MM.1S (cell line): ENCODE results near the gene RPL7A.

Experiments
- DNase-seq: peaks from one replicate; pipeline ENCODE4 v3.0.0-alpha.2; 2015
- H2AFZ ChIP-seq: fragments of 300-600 bp; sonication (generic); 2 replicates; pipeline ENCODE4 v1.6.0; 2016; ENCODE audit warnings: antibody characterized with exemption, low read length
- H3F3A ChIP-seq: fragments of 300-600 bp; sonication (generic); 2 replicates; pipeline ENCODE4 v1.6.1; 2016; ENCODE audit warnings: mild to moderate bottlenecking, antibody characterized with exemption, low read length, moderate library complexity, mixed read lengths; ENCODE audit not compliant: insufficient read depth
- H3K27ac ChIP-seq: fragments of 300-600 bp; sonication (generic); 2 replicates; pipeline ENCODE4 v1.5.1; 2016; ENCODE audit warnings: mild to moderate bottlenecking, low read length
- H3K27me3 ChIP-seq: fragments of 300-600 bp; sonication (generic); replicated peaks from 2 replicates; pipeline ENCODE4 v1.6.0; 2016; ENCODE audit warnings: low read length; ENCODE audit not compliant: insufficient read depth
- H3K36me3 ChIP-seq: fragments of 300-600 bp; sonication (generic); replicated peaks from 2 replicates; pipeline ENCODE4 v1.6.1; 2016; ENCODE audit warnings: mild to moderate bottlenecking, low read length, mixed read lengths; ENCODE audit not compliant: insufficient read depth
- H3K4me1 ChIP-seq: fragments of 300-600 bp; sonication (generic); 2 replicates; pipeline ENCODE4 v1.6.1; 2016; ENCODE audit warnings: low read length, mixed read lengths
- H3K4me2 ChIP-seq: fragments of 300-600 bp; sonication (generic); 2 replicates; pipeline ENCODE4 v1.6.0; 2016; ENCODE audit warnings: low read depth, low read length
- H3K4me3 ChIP-seq: fragments of 300-600 bp; sonication (generic); 2 replicates; pipeline ENCODE4 v1.5.1; 2016; ENCODE audit warnings: low read length, mixed read lengths
- H3K79me2 ChIP-seq: fragments of 300-600 bp; sonication (generic); 2 replicates; pipeline ENCODE4 v1.6.1; 2016; ENCODE audit warnings: mixed run types, low read length, mixed read lengths
- H3K9ac ChIP-seq: fragments of 300-600 bp; sonication (generic); 2 replicates; pipeline ENCODE4 v1.6.1; 2016; ENCODE audit warnings: low read length, mixed read lengths
- H3K9me2 ChIP-seq: fragments of 300-600 bp; sonication (generic); replicated peaks from 2 replicates; pipeline ENCODE4 v1.6.1; 2016; ENCODE audit warnings: mild to moderate bottlenecking, low read length, mixed read lengths; ENCODE audit not compliant: insufficient read depth
- H3K9me3 ChIP-seq: fragments of 300-600 bp; sonication (generic); replicated peaks from 2 replicates; pipeline ENCODE4 v1.6.1; 2016; ENCODE audit warnings: mild to moderate bottlenecking, low read length, mixed read lengths; ENCODE audit not compliant: insufficient read depth
- H4K20me1 ChIP-seq: fragments of 300-600 bp; sonication (generic); 2 replicates; pipeline ENCODE4 v1.6.1; 2016; ENCODE audit warnings: mild to moderate bottlenecking, low read length, moderate library complexity, mixed read lengths; ENCODE audit not compliant: insufficient read depth
- CTCF ChIP-seq: fragments of 300-600 bp; sonication (generic); IDR thresholded peaks from 2 replicates; pipeline ENCODE4 v1.5.1; 2016; ENCODE audit warnings: antibody characterized with exemption, low read length, mixed read lengths
- EZH2 ChIP-seq: fragments of 300-600 bp; sonication (generic); optimal IDR thresholded peaks from 2 replicates; pipeline ENCODE3; 2017; ENCODE audit warnings: low read depth, mild to moderate bottlenecking, antibody characterized with exemption, low read length, mixed read lengths
- EZH2phosphoT487 ChIP-seq: fragments of 300-600 bp; sonication (generic); IDR thresholded peaks from 2 replicates; pipeline ENCODE4 v1.6.1; 2018; ENCODE audit warnings: antibody characterized with exemption, low read length

RPL7A gene

GRCh38 chr9:133397370-133397769 is 49.4 kb downstream of the RPL7A start:
- no peak overlapping the region for H2AFZ ChIP-seq
- no peak overlapping the region for H3K9ac ChIP-seq
- H3K27ac ChIP-seq = no peak overlapping the region
- H3K9me2 ChIP-seq = no peaks in the 10 kb centered on the region
- peaks cover 45% of the 10 kb centered on the region for H3K27me3 ChIP-seq
- DNase-seq = no peak
- no peaks in the 10 kb centered on the region for H3K79me2 ChIP-seq
- H3K4me2 ChIP-seq = no peak overlapping the region
- H3K9me3 ChIP-seq = no peaks in the 10 kb centered on the region
- no peaks in the 10 kb centered on the region for H3K36me3 ChIP-seq
- H3F3A ChIP-seq = no peaks in the 10 kb centered on the region
- no peak for TF ChIP-seq CTCF
- TF ChIP-seq EZH2 = no peak
- TF ChIP-seq EZH2phosphoT487 = no peak
- no peak overlapping the region for H3K4me3 ChIP-seq
- H4K20me1 ChIP-seq = no peaks in the 10 kb centered on the region
- no peaks in the 10 kb centered on the region for H3K4me1 ChIP-seq

GRCh38 chr9:133397895-133398294 is 49.9 kb downstream of the RPL7A start:
- H3K27me3 ChIP-seq = peaks cover 45% of the 10 kb centered on the region
- H3K36me3 ChIP-seq = no peaks in the 10 kb centered on the region
- H3K4me2 ChIP-seq = no peak overlapping the region

GRCh38 chr9:133400292-133400691 is 52.3 kb downstream of the RPL7A start:
- Histone ChIP-seq H3F3A (no peaks in the 10 kb centered on the region), H3K27me3 (peaks cover 34% of the 10 kb centered on the region), H3K79me2 (no peaks in the 10 kb centered on the region), H3K4me3 (no peak overlapping the region), H3K9me2 (no peaks in the 10 kb centered on the region), H3K9ac (no peak overlapping the region), H3K9me3 (no peaks in the 10 kb centered on the region), H3K4me1 (no peaks in the 10 kb centered on the region), H4K20me1 (no peaks in the 10 kb centered on the region), H2AFZ (no peak overlapping the region), H3K36me3 (no peaks in the 10 kb centered on the region), H3K4me2 (no peak overlapping the region), H3K27ac (no peak overlapping the region)
- TF ChIP-seq CTCF (no peak), EZH2phosphoT487 (no peak), EZH2 (no peak)
- no peak for DNase-seq

More at GRCh38 chr9:133397895-133398294, 49.9 kb downstream of the RPL7A start:
- Histone ChIP-seq H3K4me3 (no peak overlapping the region), H3K9ac (no peak overlapping the region), H3K9me2 (no peaks in the 10 kb centered on the region), H3K27ac (no peak overlapping the region), H4K20me1 (no peaks in the 10 kb centered on the region), H3F3A (no peaks in the 10 kb centered on the region), H3K9me3 (no peaks in the 10 kb centered on the region), H3K4me1 (no peaks in the 10 kb centered on the region), H2AFZ (no peak overlapping the region), H3K79me2 (no peaks in the 10 kb centered on the region)
- DNase-seq = no peak
- TF ChIP-seq CTCF (no peak), EZH2phosphoT487 (no peak), EZH2 (no peak)
